Measurements from ENCODE around the gene CBARP.

- no peak for TF ChIP-seq CTCF (conservative IDR thresholded peaks at IDR 0.05; ENCODE audit: low read depth, low read length)
- TF ChIP-seq EZH2 (IDR thresholded peaks at IDR 0.05; ENCODE audit: borderline replicate concordance, low read depth, low read length, poor library complexity, severe bottlenecking): no peak
These were observed 7.1 kb upstream of the CBARP start for GRCh38 chr19:1244693-1245451.
